GM18861 (cell line): ENCODE results near the gene RPL35.

Experiments used
- ATAC-seq: cut with Tn5 transposase; IDR thresholded peaks from one replicate; pipeline ENCODE4 v1.9.1; 2021; ENCODE audit not compliant: unreplicated experiment

The RPL35 gene

GRCh38 chr9:124820698-124821623 lies 40.8 kb downstream of the RPL35 start:
- no peak for ATAC-seq

GRCh38 chr9:124818431-124819281 lies 43.1 kb downstream of the RPL35 start:
- no peak for ATAC-seq

GRCh38 chr9:124815601-124816000 lies 46.2 kb downstream of the RPL35 start:
- no peak for ATAC-seq

- ATAC-seq: no peak
Observed at GRCh38 chr9:124814164-124814535, 47.6 kb downstream of the RPL35 start.

- ATAC-seq: no peak
Observed at GRCh38 chr9:124813501-124814163, 48.1 kb downstream of the RPL35 start.

- ATAC-seq: no peak
Observed at GRCh38 chr9:124813041-124813440, 48.7 kb downstream of the RPL35 start.

- no peak for ATAC-seq
Observed at GRCh38 chr9:124812441-124812876, 49.3 kb downstream of the RPL35 start.

GRCh38 chr9:124810663-124811355 lies 50.9 kb downstream of the RPL35 start:
- ATAC-seq: no peak

GRCh38 chr9:124809741-124810500 lies 51.8 kb downstream of the RPL35 start:
- ATAC-seq: no peak

- no peak for ATAC-seq
Observed at GRCh38 chr9:124809211-124809610, 52.5 kb downstream of the RPL35 start.

GRCh38 chr9:124808246-124808956 lies 53.4 kb downstream of the RPL35 start:
- ATAC-seq: no peak
